Keratinocyte (primary cell): ENCODE results near the gene FMO1. TPM values are rescaled to one million over a fixed set of nuclear protein-coding genes. Genes with fewer than 3 reads are reported as not detected.

Source experiments
- DNase-seq: peaks from one replicate; pipeline ENCODE4 v3.0.0-alpha.2; 2011; ENCODE audit warnings: low read depth, missing footprints, low spot score
- FAIRE-seq: peaks from 2 replicates; lab custom pipeline; 2011; peaks lifted over from hg19 to GRCh38; lab: Jason Lieb, UNC
- H2AFZ ChIP-seq: 2 replicates; pipeline ENCODE4 v1.6.0; 2012; ENCODE audit warnings: low read length, control low read depth, inconsistent platforms; ENCODE audit not compliant: control insufficient read depth
- H3K27ac ChIP-seq: 2 replicates; pipeline ENCODE4 v1.5.1; 2011; ENCODE audit warnings: low read length; ENCODE audit not compliant: control insufficient read depth, insufficient read depth
- H3K27me3 ChIP-seq: 3 replicates; pipeline ENCODE4 v1.6.0; 2011; ENCODE audit warnings: low read length; ENCODE audit not compliant: control insufficient read depth, insufficient read depth; ENCODE audit errors: extremely low read depth
- H3K36me3 ChIP-seq, 2 experiments: 2 replicates in 1 of 2; 3 replicates in 1 of 2; pipeline ENCODE4 v1.5.1; 2011; ENCODE audit warnings: low read length in 2 of 2, mild to moderate bottlenecking in 1 of 2; ENCODE audit not compliant: control insufficient read depth in 2 of 2, insufficient read depth in 2 of 2; ENCODE audit errors: extremely low read depth in 1 of 2
- H3K4me1 ChIP-seq: 3 replicates; pipeline ENCODE4 v1.5.1; 2011; ENCODE audit warnings: low read length; ENCODE audit not compliant: control insufficient read depth, insufficient read depth; ENCODE audit errors: extremely low read depth
- H3K4me2 ChIP-seq: 3 replicates; pipeline ENCODE4 v1.6.0; 2011; ENCODE audit warnings: low read depth, low read length; ENCODE audit not compliant: control insufficient read depth, insufficient read depth; ENCODE audit errors: extremely low read depth
- H3K4me3 ChIP-seq, 3 experiments: fragments of 200-600 bp in 1 of 3; sonication (generic) in 1 of 3; 2 replicates in 2 of 3; 3 replicates in 1 of 3; pipeline ENCODE4 v1.5.1; 2011 to 2016; ENCODE audit warnings: low read length in 3 of 3, mild to moderate bottlenecking in 3 of 3, control low read depth in 2 of 3, inconsistent platforms in 1 of 3, low read depth in 1 of 3, mixed read lengths in 1 of 3, mixed run types in 1 of 3, moderate library complexity in 1 of 3; ENCODE audit not compliant: control insufficient read depth in 2 of 3, insufficient read depth in 2 of 3; ENCODE audit errors: extremely low read depth in 1 of 3
- H3K79me2 ChIP-seq: 2 replicates; pipeline ENCODE4 v1.6.0; 2012; ENCODE audit warnings: low read length; ENCODE audit not compliant: control insufficient read depth, insufficient read depth
- H3K9ac ChIP-seq: 3 replicates; pipeline ENCODE4 v1.6.0; 2011; ENCODE audit warnings: low read length; ENCODE audit not compliant: control insufficient read depth, insufficient read depth; ENCODE audit errors: extremely low read depth
- H3K9me1 ChIP-seq: 3 replicates; pipeline ENCODE4 v1.6.0; 2011; ENCODE audit warnings: low read length; ENCODE audit not compliant: control insufficient read depth, insufficient read depth; ENCODE audit errors: extremely low read depth
- H3K9me3 ChIP-seq: 2 replicates; pipeline ENCODE4 v1.5.1; 2012; ENCODE audit warnings: low read depth, low read length; ENCODE audit not compliant: control insufficient read depth
- H4K20me1 ChIP-seq: 3 replicates; pipeline ENCODE4 v1.6.0; 2011; ENCODE audit warnings: low read length; ENCODE audit not compliant: control insufficient read depth, insufficient read depth; ENCODE audit errors: extremely low read depth
- CTCF ChIP-seq, 3 experiments: IDR thresholded peaks in 1 of 3; conservative IDR thresholded peaks in 1 of 3; optimal IDR thresholded peaks in 1 of 3; 2 replicates in 2 of 3; 3 replicates in 1 of 3; pipeline versions ENCODE3 to v1.5.1; 2011; ENCODE audit warnings: low read length in 3 of 3, mild to moderate bottlenecking in 3 of 3, moderate library complexity in 2 of 3, control low read depth in 1 of 3, inconsistent platforms in 1 of 3; ENCODE audit not compliant: insufficient read depth in 2 of 3; ENCODE audit errors: extremely low read depth in 1 of 3
- EZH2 ChIP-seq: IDR thresholded peaks from one replicate; pipeline ENCODE4 v1.6.1; 2012; ENCODE audit warnings: inconsistent platforms, mild to moderate bottlenecking, low read length, moderate library complexity
- dilution Hi-C: fragments of 300-500 bp; cut with MboI; formaldehyde crosslinking; loops from one replicate; pipeline ENCODE4 v1.7.0; 2020; ENCODE audit warnings: low sequenced_read_pairs; ENCODE audit not compliant: extremely low pct_ligation_motif_present
- polyA plus RNA-seq, 5 experiments: library from polyadenylated mRNA; depleted of rRNA in 3 of 5; stranded (reverse) in 3 of 5; stranded (forward) in 1 of 5; unstranded in 1 of 5; fragments of >200 nt; gene quantifications; 1 replicate in 1 of 5; 2 replicates in 3 of 5; 3 replicates in 1 of 5; pipeline versions ENCODE4 v1.2.1 to v1.2.3, GENCODE V29; 2011 to 2012; ENCODE audit warnings: missing spikeins in 2 of 5, low read depth in 1 of 5, low replicate concordance in 1 of 5

Gene FMO1
- polyA plus RNA-seq, 1 donor (not counting 4 experiments of a cell fraction or from before 2014, with no cell fraction given), result 0.07 TPM

DNA sequence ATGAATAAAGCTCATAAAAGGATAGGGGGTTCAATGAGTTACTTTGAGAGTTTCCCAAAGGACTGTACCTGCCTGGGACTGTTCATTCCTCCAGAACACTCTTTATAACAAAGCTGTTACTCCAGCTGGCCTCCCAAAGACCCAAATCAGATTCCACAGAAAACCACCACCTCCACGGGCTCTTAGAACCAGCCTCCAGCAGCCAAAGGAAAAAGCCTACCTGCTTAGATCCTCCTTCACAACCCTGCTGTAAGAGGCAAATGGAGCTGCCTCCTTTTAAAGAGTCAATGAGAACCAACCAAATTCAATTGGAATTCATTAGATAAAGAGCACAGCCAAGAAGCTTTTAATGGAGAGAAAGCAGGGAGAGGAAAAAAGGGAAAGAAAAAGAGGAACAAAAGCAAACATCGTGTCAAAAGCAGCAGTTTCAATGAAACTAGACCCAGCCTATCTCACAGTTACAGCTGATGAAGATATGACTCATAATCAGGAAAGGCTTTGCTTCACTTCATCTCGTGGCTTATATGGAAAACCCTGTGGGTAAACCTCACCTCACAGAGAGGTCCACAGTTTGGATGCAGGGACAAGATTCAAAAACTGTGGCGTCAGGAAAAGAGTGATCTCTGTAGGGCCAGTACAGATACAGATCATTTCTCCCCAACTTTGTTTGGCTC is 37.9 kb downstream of the FMO1 start:
- DNase-seq, result no peak
- dilution Hi-C loops, result no loop called here
- H2AFZ ChIP-seq, result no peak overlapping the region

DNA sequence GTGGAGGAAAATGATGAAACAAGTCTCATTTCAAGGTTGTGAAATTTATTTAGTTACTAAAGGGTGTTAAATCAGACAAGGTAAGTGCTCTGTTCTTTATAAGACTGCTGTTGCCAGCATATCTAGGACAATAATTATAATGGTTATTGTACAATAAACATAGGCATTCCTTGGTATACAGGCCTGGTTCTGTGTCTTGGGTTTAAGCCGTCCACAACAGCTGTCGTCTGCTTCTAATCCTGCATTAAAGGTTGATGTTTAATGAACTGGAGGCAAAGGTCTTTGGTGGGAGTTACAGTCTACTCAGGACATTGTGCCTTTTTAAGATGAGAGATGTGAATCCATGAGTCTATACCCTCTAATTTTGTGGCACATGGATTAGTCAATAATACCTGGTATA is 42.3 kb downstream of the FMO1 start:
- Histone ChIP-seq H3K9me1 (no peaks in the 10 kb centered on the region), H3K27ac (no peak overlapping the region), H3K9ac (no peak overlapping the region), H3K79me2 (no peaks in the 10 kb centered on the region), H3K4me2 (no peak overlapping the region), H3K9me3 (no peaks in the 10 kb centered on the region), H3K27me3 (no peaks in the 10 kb centered on the region), H4K20me1 (no peaks in the 10 kb centered on the region), H2AFZ (no peak overlapping the region), H3K36me3 (no peaks in the 10 kb centered on the region), H3K4me1 (peaks cover 10% of the 10 kb centered on the region), H3K4me3 (no peak overlapping the region)
- dilution Hi-C loops, result no loop called here
- DNase-seq (no peak), FAIRE-seq (no peak)
- TF ChIP-seq CTCF (optimal IDR thresholded peaks at IDR 0.05 in 1 of 3, IDR thresholded peaks at IDR 0.05 in 1 of 3, conservative IDR thresholded peaks at IDR 0.05 in 1 of 3; ENCODE audit: extremely low read depth in 1 of 3, insufficient read depth in 2 of 3, low read length in 3 of 3), result no peak
- TF ChIP-seq EZH2, result no peak

More for the DNA sequence above, 37.9 kb downstream of the FMO1 start:
- FAIRE-seq, result peak; percentile 81
- Histone ChIP-seq H3K4me1 (peaks cover 10% of the 10 kb centered on the region), H3K36me3 (no peaks in the 10 kb centered on the region), H3K79me2 (no peaks in the 10 kb centered on the region), H3K9me1 (no peaks in the 10 kb centered on the region), H3K4me3 (no peak overlapping the region), H3K9ac (no peak overlapping the region), H3K27ac (no peak overlapping the region), H4K20me1 (no peaks in the 10 kb centered on the region), H3K4me2 (peak overlapping the region; percentile 52), H3K9me3 (no peaks in the 10 kb centered on the region), H3K27me3 (no peaks in the 10 kb centered on the region)
- TF ChIP-seq CTCF (optimal IDR thresholded peaks at IDR 0.05 in 1 of 3, IDR thresholded peaks at IDR 0.05 in 1 of 3, conservative IDR thresholded peaks at IDR 0.05 in 1 of 3; ENCODE audit: extremely low read depth in 1 of 3, insufficient read depth in 2 of 3, low read length in 3 of 3) (no peak), EZH2 (no peak)
